Measurements from ENCODE around the gene MOCS1.

The MOCS1 gene

DNA sequence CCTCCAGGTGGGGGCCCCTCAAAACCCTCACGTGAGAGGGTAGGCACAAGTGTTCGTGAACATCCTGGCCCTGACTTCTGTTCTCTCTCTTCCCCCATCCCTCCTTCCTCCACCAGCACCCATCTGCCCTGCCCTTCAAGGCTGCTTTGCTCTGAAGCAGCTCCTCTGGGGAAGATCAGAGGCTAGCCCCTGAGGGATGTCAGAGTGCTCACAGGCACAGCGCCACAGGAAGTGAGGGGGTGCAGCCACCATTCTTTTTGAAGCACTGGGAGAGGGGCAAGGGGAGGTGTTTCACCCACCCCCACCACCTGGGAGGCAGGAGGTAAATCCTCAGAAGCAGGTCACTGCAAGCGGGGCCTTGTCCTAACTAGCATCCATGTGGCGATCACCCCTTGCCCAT lies 11.4 kb downstream of the MOCS1 start:
- DNase-seq = no peak

DNA sequence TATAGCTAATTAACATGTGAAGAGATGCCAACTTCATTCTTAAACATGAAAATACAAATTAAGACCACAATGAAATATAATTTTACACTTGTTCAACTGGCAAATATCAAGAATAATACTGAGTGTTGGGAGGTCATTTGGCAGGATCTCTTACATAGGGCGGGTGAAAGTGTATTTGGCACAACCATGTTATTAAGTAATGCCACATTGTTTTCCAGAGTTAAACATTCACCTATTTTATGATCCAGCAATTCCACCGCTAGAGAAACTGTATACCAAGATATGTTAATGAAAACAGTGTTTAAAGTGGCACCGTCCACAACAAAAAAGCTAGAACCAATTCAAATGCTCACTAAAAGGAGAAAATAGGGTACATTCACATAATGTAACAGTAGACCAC lies 14.1 kb downstream of the MOCS1 start:
- no peak for DNase-seq

DNA sequence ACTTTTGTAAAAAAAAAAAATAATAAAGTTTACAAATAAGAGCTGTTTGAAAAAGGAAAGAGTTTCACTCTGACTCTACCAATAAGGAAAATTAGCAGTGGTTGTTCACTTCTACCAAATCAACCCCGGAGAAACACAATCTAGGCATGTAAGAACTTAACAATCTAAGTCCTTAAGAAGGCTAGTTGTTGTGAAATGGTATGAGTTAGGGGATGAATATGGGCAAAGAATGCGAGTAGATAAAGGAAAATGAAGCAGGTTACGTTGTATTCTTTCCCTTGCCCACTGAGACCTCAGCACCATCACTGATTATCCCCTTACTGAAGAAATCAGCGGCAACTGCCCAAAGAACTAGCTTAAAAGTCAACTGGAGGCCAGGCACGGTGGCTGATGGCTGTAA lies 15.4 kb downstream of the MOCS1 start:
- DNase-seq = no peak

DNA sequence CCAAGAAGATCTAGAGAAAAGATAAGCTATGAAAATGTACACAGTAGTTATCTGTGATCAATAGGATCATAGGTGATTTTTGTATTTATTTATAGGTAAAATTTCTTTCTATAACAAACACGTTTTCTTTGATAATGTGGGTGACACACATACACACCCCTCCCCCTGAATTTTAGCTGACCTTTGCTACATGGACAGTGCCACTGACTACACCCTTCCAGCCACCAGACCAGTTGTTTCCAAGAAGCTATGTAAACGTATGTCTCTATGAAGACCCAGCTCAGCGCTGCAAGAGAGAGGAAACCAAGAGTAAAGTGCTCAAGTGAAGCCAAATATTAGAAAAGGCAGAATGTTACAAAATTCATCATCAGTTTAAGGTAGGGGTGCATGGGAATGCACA lies 16.3 kb downstream of the MOCS1 start:
- no peak for DNase-seq

DNA sequence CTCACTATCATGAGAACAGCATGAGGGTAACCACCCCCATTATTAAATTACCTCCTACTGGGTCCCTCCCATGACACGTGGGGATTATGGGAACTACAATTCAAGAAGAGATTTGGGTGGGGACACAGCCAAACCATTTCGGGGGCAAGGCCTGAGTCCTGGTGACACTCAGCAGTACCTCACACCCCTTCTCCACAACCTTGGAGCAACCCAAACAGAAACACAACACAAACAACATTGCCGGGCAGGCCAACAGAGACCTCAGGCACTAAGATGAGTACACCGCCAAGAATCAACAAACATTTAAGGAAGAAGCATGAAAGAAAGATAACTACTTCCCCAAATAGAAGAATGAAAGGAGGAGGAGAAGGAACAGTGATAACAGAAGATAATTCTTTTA lies 16.9 kb downstream of the MOCS1 start:
- no peak for DNase-seq

DNA sequence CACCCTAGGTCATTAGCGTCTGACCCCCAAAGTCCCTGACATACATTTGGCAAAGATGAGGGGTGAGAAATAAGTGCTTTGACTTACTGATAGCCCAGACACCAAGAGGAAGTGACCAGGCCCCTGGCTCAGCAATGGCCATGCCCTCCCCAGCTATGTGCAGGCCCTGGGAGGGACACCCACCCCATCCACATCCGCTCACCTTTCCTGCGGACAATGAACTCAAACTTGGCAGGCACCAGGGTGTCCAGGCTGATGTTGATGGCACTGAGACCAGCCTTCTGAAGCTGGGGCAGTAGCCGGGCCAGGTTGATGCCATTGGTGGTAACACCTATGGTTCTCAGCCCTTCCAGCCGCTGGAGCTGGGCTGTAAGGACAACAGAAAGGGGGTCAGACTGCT lies 18.4 kb downstream of the MOCS1 start:
- no peak for DNase-seq

DNA sequence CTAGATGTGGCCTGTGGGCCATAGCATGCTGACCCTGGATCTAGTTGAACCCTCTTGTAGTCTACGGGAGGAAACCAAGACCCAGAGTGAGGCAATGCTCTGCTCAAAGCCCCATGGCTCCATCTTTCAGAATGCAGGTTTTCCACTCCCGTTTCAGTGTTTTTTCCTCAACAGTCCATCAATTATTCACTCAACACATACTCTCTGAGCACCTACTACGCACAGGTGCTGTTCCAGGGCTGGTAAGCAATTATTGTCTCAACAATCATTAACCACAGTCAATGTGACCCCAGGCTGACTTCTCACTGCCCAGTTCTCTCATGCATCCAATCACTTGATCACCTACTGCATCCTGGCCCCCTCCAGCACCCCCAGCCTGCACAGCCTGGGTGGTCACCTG lies 20.0 kb downstream of the MOCS1 start:
- no peak for DNase-seq

DNA sequence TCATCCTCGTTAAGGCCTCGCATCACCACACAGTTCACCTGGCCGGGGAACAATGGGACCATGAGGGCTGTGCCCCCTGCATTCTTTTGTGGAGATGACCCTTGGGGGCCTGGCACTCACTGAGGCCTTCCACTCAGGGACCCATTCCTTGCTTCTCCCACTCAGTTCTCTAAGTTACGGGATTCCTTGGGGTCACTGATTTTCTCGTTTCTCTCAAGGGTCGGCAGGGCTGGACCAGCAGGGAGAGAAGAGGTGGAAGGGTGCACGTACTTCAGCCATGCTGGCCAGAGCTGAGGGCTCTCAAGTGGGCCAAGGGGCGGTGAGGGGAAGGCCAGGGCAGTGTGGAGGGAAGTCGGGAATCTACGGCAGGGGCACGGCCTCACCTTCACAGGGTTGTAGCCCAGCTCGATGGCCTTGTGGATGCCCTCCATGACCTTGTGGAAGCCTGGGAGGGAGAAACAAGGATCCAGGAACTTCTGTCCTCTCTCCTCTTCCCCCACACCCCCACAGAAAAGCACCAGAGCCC lies 20.8 kb downstream of the MOCS1 start:
- DNase-seq = no peak

DNA sequence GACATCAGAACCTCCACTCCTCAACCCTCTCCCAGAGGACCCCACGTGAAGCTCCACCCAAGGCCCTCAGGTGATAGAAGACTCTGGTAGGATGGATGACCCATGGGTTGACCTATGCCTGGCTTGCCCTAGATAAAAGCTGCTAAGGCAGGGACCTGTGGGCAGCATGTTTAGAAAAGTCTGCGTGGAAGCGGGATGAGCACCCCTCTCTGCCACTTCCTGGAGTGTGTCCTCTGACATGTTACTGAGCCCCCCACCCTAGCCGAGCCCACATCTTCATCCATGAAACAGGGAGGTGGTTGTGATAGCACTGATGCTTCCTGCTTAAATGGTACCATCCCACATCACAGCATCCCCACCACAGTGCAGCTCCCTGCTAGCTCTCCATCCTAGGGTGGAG lies 21.8 kb downstream of the MOCS1 start:
- no peak for DNase-seq

DNA sequence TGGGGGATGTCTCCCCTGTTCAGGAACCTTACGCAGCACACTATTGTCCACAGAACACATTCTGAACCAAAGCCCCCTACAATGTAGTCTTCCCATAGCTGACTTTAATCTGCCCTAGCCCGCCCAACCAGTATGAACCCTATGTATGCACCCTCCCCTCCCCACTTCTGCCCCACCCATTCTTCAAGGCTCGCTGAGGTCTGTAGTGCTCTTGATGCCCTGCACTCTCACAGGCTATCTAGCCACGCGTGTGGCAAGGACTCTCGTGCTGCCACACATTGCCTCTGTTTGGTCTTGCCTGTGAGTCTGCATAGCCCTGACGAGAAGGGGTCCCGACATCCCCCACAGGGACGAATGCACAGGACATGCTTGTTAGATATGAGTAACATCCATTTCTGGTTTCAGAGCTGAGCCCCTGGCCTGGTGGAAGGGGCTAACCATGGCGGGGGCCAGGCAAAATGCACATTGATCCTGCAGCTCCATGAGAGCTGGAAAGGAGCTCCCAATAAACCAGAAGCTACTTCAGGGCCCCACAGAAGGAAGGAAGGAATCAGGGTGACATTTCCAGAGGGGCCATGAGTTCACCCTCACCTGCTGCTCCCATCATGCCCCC lies 22.6 kb downstream of the MOCS1 start:
- DNase-seq = no peak

DNA sequence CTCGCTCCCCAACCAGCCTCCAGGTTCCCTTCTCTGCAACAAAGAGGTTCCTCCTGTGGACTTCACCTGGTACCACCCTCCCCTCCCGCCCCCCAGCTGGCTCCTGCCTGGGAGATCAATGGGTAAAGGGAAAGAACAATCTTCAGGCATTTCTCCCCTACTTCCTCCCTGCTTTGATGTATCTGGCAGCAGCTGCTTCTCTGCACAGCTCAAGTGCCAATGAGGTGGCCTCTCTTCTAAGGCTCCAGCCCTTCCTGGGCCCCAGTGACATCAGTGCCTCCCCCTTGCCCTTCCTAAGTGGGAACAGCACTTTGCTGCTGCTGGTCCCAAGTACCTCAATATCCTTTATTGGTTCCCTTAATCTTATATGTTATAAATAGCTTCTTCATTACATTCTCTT lies 23.5 kb downstream of the MOCS1 start:
- no peak for DNase-seq

DNA sequence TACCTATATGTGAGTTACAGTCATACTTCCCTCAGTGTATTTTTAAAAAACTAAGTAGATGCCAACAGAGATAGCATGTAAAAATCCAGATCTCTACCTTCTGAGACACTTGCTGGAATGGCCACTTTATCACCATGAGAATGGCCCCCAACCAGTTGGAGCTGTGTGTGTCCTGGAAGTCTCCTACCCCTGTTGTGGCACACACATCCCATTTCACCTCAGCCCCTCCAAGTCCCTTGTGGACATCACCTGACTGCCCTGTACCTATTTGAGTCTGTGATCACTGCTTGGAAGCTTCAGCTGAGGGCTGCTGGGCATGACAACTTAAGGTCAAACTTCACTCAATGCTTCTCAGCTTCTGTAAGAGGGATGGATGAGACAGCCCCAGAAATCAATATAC lies 24.1 kb downstream of the MOCS1 start:
- no peak for DNase-seq

DNA sequence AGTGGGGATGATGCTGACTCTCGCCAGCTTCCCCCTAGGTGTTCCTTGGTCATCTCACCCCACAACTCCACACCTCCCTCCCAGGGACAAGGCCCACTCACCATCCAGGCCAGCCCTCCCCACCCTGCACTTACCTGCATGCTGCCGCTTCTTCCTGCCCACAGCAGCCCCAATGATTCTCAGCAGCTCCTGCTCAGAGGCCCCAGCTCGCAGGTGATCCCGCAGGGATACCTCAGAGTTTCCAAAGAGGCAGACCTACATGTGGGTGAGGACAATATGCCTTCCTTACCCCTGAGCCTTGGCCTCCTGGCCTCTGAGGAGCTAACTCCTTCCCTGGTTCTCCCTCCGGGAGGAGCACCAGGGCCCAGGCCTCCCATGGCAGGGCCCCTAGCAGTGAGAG lies 24.6 kb downstream of the MOCS1 start:
- no peak for DNase-seq

DNA sequence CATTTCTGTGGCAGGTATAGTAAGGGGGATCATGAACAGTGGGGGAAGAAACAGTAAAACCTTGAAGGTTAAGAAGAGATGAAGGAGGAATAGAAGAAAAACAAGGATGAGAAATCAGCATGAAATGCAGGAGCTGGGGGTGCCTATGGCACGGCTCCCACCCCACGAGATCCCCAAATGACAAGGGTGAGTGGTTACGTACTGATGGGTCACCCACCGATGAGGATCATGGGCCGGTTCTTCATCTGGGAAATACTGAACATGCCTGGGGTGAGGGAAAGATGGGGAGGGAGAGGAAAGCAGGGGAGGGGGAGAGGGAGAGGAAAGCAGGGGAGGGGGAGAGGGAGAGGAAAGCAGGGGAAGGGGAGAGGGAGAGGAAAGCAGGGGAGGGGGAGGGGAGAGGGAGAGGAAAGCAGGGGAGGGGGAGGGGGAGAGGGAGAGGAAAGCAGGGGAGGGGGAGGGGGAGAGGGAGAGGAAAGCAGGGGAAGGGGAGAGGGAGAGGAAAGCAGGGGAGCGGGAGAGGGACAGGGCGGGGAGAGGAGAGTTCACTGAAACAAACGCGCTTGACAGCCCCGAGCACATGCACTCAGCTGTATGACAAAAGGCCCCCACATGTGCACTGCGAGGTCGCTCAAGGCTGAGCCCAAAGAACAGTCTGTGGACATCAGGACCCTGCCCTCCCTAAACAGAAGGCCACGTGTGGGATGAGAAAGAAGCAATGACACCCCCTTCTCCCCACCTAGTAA lies 25.3 kb downstream of the MOCS1 start:
- no peak for DNase-seq

DNA sequence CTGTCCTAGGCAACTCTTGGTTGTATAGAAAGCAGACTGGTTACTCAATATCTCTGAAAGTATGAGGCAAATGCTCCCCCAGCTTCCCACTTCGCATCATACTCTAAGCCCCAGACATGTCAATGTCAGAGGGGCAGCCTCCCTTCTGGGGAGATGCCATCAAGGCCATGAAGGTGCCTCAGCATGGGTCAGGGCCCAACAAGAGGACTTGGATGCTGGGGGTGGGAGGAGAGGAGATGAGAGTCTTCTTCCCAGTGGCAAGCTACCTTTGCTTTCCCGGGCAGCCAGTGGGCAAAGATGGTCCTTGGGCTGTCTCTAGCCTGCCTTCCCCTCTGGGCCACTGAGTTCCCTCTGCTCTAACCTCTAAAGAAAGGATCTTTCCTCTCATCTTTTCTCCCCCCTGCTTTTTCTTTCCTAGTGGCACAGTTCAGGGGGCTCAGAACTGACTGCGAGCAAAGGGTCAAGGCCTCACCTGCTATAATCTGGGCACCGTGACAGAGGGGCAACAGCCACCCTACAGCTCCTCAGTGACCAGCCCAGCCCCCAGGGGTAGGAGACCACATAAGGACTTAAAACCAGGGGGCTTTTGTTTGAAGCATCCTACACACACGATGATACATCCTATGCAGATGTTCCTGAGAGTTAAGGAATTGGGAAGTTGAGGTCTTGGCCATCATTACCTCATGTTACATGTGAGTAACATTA lies 26.2 kb downstream of the MOCS1 start:
- no peak for DNase-seq

DNA sequence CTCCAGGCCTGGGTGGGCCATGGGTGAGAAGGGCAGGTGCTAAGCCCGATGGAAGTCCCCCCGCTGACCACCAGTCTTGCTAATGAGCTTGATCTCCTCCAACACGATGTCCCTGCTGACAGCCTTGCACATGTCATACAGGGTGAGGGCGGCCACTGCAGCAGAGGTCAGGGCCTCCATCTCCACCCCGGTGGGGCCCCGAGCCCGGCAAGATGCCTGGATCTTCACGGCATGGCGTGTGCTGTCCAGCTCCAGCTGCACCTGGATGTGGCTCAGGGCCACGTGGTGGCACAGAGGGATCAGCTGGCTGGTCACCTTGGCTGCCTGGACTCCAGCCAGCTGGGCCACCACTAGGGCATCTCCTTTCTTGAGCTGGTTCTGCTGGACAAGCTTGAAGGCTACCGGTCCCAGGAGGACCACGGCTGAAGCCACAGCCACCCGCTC lies 27.9 kb downstream of the MOCS1 start:
- no peak for DNase-seq

DNA sequence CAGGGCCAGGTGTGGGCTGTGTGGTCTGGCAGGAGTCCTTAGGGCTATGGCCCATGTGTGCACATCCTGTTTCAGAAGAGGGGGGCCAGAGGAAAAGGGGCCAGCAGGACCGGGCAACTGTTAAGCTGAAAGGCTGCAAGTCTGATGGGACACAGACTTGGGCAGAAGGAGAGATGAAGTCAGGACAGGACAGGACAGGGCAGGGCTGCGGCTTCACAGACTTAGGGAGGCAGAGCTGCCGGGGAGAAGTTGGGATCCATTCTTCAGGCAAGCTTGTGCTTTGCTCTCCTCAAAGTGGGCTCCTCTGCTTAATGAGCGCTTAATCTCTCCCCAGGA lies 28.7 kb downstream of the MOCS1 start:
- no peak for DNase-seq

DNA sequence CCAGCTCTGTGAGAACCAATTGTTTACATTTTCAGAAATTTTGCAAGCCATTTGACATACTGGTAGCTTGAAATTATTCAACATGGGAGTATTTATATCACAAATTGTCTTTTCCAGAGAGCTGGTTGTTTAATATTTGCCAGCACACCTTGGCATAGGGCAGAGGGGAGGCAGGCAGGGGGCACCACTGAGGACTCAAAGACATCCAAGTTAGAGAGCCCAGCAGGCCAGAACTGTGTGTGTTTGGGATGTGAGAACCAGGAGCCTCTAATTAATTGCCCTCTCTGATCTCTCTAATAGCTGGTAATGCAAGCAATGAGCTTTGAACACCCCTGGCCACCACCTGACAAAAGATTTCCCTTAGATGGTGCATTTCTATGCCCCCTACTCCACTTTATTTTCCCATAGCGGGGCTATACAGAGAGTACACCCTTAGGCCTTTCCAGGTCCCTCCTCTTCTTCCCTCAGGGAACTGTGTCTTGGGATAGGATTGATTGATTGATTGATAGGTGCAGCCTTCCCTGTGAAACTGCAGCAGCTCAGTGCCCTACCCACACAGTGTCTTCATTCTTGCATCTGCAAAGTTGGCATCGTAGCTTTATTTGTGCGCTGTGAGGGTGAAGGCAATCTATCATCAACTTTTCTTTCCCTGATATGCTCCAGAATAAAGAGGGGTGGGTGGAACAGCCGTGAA lies 29.2 kb downstream of the MOCS1 start:
- no peak for DNase-seq

DNA sequence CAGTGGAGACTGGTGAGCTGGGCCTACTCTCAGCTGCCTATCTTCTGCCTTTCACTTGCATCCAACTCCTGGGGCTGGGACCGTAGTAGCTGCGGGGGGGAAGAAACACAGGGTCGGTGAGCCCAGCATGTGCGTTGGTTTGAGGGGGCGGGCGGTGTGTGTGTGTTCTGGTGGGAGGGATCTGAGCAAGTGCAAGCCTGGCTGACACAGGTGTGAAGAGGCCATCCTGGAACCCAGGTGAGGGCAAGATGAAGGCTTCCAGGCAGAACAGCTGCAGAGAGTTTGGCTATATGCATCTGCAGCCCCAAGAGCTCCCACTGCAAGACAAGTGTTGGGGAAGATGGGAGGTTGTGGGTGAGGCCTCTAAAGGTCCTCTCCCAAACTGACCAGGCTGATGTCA lies 30.6 kb downstream of the MOCS1 start:
- DNase-seq = no peak

DNA sequence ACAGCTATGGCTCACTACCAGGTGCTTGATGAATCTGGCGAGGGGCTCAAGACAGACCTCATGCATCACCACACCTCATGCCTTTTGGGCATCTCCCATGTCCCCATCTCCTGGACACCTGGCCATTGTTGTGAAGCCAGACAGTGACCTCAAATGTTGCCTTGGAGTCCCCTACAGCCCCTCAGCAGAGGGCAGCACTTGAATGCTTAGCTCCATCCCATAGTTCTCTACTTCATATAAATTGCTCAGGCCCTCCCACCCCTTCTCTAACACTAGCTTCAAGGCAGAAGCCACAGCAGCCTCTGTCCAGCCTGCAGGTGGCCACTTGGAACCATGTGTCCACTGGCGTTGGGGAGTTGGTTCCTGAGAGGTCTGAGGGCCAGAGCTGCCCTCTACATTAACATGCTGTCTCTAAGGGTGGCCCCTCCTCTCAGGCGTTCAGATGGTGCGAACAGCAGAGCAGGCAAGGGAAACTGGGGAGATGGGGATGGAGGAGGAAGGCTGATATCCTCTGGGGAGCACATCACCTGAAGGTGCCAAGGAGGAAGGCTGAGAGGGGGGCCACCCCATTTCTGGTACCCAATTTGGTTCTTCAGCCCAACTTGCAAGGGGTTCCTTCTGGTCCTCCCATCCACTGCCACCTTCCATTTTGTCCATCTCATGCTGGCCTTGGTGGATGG lies 31.3 kb downstream of the MOCS1 start:
- DNase-seq = no peak

DNA sequence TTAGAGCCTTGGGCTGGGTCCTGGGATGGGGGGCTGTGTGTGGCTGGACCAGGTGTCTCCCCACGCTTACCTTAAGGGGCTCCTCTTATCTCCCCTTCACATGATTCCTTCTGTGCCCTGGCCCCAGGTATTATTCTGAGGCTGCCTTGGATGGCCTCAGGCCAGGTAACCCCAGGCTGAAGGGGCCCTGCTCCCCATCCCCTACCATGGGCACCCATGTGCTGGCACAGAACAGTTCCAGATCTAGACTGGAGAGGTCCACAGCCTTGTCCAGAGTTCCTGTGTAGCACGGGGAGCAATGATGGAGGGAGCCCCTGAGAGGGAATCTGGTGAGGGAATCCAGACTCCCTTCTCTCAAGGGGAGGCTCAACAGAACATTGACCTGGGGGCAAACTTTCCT lies 32.1 kb downstream of the MOCS1 start:
- DNase-seq = no peak

DNA sequence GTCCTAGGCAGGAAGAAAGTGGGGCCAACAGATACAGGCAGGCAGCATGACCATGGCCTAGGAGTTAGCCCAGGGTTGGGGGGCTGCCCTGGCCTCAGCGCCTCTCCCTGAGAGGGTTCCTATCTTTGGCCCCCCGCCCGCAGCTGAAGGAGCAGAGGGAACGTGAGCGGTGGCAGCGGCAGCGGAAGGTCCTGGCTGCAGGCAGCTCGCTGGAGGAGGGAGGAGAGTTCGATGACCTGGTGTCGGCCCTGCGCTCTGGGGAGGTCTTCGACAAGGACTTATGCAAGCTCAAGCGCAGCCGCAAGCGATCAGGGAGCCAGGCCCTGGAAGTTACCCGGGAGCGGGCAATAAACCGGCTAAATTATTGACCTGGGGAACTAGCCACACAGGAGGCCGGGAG lies 32.6 kb downstream of the MOCS1 start:
- DNase-seq = no peak

DNA sequence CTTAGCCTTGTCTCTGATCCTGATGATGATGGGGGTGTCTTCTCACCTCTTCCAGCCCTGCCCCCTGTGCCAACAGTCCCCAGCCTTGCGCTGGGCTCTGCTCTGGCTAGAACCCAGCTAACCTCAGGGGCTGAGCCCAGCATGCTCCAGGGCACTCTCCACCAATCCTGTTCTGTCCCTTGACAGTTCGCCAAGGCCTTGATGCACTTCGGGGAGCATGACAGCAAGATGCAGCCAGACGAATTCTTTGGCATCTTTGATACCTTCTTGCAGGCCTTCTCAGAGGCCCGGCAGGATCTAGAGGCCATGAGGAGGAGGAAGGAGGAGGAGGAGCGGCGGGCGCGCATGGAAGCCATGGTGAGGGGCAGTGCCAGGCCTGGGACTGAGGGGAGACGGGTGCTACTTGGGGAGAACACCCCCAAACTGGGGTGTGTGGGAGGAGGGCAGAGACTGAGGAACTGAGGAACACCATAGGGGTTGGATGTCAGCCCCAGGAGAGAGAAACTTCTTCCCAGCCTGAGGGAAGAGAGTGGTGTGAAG lies 33.1 kb downstream of the MOCS1 start:
- DNase-seq = no peak

Measured in hematopoietic multipotent progenitor cell treated with erythropoietin and hydrocortisone succinate and interleukin-3 and kit ligand, for 8 days (in vitro differentiated cells).